NCI-H69 (cell line): ENCODE measurements around the gene GALNT18.
"Not testable (repeated sequence)": the region's sequence is repeated elsewhere in the genome, so short reads cannot be mapped to it uniquely, and the experiment has no call there.

ENCODE experiments used
- DNase-seq: peaks from one replicate; lab custom pipeline; 2025; lab: John Stamatoyannopoulos, UW

The GALNT18 gene

DNA sequence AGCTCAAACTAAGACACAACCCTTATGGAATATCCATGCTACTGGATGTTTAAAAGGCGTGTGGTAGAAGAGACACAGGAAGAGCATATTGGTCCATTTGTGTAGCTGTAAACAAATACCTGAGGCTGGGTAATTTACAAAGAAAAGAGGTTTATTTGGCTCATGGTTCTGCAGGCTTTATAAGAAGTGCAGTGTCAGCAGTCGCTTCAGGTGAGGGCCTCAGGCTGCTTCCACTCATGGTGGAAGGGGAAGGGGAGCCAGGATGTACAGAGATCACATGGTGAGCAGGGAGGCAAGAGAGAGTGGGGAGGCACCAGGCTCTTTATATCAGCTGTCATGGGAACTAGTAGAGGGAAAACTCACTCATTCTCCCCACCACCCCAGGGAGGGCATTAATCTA lies 237.0 kb downstream of the GALNT18 start:
- no peak for DNase-seq

DNA sequence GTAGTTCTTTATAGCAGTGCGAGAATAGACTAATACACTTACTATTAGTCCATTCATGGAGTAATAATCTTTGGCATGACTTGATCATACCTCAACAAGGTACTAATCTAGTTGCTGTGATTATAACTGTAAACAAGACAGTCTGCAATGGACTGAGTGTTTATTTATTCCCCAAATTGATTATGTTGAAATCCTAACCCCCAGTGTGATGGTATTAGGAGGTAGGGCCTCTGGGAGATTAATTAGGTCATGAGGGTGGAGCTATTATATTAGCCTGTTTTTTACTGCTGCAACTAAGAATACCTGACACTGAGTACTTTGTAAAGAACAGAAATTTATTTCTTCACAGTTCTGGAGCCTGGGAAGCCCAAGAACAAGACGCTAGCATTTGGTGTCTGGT lies 237.8 kb downstream of the GALNT18 start:
- no peak for DNase-seq

DNA sequence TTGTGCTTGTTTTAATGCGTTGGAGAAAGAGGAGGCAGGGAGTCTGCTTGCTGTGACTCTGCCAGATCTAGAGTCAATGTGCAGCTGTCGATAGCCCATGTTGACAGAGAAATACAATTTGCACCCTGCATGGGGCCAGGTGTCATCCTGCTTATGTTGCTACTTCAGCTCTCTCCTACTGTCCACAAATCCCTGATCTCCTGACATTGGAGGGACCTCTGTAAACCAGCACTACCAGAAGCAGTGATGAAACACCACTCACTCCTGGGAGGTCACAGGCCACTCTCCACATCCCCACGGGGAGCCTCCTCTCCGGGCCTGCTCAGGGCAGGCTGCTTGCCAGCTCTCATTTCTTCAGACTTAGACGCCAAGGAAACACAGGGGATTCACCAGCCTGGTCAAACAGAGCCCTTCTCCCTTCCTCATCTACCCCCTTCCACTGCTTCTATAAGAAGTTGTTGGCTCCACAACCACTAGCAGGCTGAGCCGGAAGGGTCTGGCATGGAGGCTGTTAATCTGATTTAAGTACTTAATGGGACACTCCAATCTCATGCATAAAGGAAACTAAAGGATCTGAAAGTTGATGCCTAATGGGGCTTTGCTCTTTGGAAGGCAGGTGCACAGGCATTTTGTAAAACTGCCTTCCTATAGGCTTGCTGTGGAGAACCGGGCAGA lies 238.8 kb downstream of the GALNT18 start:
- DNase-seq, result peak; percentile 80

DNA sequence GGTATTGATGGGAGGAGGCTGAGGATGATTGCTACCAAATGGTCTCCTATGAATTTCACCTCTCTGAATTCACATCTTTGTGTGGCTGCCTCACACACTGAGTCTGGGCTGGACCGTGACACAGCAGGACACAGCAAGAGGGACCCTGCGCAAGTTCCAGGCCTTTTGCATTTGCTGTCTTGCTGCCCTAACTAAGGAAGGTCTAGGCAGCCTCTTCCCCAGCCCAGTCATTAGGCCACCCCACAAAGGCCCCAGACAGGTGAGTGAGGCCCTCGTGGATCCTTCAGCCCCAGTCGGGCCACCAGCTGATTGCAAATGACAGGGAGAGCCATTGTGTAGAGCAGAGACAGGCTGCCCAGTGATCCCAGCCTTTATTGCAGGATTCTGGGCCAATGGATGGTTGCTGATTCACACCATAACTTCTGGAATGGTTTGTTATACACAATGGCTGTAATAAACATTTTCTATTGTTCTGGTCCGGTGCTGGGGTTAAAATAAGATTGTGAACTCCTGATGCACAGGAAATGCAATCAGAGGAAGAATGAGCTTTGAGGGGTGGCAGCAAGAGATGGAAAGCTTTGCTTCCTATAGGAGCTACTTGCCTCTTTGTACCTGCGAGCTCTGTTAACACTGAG lies 240.2 kb downstream of the GALNT18 start:
- no peak for DNase-seq

DNA sequence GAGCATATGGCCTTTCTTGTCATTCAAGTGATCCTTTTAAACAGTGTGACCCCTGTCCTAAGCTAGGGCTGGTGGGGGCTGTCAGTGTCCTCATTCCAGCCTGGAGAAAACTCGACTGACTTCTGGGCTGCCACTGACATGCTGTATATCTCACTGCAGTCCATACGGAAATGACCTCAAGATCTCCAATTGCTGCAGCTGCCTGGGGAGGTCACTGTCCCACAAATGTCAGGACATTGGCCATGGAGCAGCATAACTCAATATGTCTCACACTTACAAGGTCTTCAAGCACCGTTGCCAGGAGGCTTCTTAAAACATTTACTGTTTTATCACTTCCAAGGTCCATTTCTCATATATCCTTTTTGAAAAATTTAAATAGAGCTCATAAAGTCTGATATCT lies 240.9 kb downstream of the GALNT18 start:
- no peak for DNase-seq

DNA sequence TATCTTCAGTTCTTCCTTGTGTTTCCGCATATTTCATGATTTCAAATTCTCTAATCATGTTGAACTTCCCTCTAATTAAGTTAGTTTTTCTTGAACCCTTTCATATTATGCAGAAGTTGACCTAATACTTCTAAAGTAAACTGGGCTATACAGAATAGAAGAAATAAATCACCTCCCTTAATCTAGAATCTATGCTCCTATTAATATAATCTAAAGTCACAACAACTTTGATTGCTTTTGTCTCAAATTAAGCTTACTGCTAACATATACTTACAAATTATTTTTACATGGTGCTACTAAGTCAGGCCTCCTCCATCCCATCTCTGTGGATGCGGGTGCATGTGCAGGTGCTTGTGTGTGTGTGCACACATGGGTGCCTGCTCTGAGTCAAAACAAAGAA lies 241.5 kb downstream of the GALNT18 start:
- no peak for DNase-seq

DNA sequence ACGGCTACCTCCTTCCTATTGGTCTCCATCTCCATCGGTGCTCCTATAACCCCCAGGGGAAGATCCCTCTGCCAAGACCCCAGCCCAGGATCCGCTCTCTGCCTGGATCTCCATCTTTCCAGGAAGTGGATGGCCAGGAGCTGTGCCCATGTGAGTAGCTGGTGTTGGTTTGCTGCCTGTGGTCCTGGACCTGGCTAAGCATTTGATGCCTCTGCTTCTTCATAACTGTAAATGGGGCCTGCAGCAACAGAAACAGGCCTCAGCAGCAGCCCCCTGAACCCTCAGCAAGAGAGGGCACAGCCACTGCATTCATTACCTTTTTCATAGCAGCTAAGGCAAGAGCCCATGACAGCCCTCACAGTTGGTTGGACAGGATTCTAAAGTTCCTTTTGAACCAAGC lies 242.1 kb downstream of the GALNT18 start:
- DNase-seq, result no peak

DNA sequence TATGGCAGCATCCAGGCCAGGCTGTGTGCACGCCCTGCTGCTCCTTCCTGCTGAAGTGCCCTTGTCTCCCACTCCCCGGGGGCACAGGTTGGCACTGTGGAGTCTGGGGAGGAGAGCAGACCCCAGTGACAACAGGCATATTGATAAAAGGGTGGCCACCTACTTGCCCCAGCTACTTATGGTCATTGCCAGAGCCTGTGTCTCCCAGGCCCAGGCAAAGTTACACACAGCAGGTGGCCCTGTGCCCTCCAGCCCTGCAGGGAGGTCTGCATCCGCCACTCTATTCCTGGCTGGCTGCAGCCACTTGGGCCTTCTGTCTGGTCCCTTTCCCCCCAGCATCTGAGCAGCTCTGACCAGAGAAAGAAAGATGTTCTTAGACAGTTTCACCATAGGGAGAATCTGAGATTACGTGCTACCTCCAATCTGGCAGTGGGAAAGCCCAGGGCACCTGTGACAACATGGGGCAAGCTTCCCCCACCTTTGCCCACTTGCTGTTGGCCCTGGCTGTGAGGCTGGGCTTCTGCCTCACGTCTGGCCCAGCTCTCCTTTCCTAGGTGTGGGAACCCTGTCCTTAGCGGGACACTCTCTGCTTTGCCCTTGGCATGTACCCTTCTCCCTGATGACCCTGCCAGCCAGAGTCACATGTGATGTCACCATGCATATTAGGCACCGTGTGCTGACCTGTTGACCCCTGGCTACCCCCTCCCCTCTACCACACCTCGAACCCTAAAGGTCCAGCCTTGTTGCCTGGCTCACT lies 243.4 kb downstream of the GALNT18 start:
- DNase-seq, result no peak

DNA sequence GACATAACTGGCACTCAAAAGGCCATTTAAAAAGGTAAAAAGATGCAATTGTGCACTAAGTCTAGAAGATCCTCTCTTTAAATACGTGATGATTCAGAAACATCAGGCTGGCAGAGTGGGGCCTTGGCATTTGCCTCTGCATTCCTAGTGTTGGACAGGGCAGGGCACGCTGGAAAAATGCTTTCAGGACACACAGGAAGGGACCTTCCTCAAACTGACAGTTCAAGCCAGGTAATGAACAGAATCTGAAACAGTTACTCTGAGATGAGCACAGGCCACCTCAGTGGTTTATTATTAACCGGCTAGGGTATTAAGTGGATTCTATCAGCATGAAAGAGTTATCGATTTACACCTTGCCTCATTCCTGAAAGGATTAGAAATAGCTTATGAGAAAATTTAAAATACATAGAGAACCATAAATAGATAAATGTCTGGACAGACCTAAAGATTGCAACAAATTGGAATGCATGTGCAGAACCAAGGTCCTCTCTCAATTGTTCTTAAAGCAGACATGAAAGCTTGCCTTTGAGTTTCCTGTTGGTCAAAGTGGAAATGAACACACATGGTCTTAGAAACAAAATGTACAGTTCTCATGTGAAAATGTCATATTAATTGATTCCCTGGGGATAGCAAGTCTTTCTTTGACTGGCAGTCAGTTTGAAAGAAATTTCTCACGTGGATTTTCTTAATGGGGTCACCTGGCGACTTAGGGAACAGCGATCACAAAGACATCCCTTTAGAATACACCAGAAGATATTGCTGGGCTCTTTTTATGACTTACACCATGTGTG lies 247.3 kb downstream of the GALNT18 start:
- no peak for DNase-seq

DNA sequence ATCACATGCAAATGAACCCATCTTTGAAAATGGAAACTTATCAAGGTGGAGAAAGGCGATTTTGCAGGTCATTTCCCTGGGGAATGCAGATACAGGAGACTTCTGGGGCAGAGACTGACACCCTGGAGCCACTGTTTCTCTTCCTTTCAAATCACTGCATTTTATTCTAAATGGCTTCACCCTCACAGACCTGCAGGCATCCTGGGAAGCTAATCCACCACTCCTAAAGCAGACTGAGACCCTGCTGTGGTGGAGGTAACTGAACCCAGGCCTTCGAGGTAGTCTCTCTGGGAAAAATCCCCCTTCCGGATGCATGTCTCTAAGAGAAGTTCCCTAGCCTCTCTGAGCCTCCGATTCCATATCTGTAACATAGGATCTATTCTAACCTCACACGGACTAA lies 247.9 kb downstream of the GALNT18 start:
- DNase-seq, result no peak

DNA sequence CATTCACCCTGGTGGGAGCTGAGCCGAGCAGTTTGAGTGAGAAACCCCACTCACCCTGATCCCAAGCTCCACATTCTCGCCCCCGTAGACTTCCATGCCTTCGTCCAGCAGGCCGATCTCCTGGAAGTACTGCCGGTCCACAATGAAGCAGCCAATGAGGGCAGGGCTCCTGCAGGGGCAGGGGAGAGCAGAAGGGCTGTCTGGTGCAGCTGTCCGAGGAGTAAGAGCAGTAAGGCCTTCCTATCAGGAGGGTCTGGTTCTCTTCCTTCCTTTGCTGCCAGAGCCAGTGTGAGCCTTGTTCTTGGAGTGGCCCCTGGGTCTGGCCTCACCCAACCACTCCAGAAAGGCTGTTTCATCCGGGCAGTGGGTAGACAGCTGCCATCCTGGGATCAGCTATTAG lies 249.3 kb downstream of the GALNT18 start:
- no peak for DNase-seq

DNA sequence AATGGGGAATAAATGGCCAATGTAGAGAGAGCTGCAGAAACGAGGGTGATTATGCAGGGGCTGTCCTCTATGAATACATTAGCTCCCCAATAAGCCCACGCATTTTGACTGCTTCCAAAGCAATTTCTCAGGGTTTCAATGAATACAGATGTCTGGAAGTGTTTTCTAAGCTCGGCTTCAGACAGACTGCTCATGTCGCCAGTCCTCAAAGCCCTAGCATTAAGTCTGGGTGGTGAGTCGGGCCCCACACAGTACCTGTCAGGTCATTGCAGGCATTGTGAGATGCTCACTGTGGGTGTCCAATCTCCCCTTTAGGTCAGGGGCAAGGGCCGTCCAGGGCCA lies 250.9 kb downstream of the GALNT18 start:
- DNase-seq, result no peak

DNA sequence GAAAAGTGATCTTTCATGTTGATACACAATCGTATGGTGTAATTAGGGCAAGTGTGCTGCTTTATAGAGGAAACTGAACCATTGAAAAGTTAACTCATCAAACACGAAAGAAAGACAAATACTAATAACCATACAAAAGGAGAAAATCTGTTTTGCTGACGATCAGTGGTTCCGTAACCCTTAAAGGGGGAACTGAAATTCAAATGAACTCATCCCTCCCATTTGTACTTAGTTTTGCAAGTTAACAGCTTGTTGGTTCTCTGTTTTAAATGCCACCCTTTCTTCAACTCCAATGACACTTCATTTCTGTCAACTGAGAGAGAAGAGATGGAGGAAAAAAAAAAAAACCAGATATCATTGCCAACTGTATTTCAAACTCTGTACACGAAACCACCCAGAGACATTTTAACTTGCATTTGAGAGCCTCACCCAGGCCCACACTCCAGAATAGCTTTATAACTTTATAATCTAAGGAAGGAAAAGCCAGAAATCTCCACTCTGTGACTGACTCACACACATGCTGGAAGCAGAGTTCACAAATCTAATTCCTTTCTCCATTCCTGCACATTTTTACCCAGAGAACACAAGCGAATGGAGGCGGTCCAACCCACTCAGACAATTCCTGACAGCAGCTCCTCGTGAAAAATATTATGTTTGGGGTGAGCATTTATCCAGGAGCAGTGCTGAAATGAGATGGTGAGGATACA lies 251.4 kb downstream of the GALNT18 start:
- no peak for DNase-seq

DNA sequence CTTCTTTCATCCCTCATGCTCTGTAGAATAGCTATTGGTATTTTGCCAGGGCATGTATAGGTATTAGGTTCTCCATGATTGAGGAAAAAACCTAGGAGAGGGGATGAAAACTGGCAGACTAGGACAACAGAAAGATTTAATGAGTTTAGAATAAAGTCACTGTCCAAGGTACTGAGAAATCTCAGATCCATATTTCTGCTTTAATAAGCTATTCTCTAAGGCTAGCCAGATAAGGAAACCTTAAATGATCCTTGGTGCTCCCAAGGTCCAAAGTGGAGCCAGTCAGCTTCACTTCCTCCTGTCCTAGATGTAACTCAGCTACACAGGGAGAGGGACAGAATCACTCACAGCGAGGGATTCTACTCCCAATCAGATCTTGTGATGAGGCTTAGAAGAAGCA lies 255.0 kb downstream of the GALNT18 start:
- DNase-seq, result no peak

DNA sequence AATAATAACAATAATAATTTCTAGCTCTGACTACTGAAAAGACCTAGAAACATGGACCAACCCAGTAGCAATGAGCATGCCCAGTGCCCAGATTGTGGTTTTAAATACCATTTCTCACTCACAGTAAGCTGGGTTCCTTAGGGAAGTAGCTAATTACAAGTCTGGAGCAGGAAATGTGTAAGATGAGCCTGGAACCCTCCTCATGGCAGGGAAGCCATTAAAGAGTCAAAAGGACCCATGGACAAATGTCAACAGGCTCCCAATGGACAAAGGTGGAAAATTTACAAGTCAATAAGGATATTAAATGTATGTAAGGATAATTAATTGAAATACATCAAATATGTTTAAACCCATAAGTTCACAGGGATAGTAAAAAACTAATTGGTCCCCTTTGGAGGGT lies 258.1 kb downstream of the GALNT18 start:
- peak; percentile 85 for DNase-seq

DNA sequence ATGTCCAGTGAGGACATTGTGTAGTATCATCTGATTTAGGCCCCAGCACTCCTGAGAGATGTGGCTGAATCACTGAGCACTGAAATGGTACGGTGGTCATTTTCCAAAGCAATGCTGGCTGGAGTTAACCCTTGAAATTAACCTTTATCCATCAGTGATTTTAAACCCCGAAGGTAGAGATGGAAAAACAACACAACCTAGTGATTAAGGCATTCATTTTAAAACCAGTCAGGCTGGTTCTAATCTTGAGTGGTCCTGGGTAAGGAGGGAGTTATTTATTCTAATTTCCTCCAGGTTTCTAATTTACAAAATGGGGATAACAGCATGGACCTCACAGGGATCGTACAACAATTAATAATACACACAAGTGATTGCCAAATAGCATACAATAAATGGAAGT lies 262.2 kb downstream of the GALNT18 start:
- no peak for DNase-seq

DNA sequence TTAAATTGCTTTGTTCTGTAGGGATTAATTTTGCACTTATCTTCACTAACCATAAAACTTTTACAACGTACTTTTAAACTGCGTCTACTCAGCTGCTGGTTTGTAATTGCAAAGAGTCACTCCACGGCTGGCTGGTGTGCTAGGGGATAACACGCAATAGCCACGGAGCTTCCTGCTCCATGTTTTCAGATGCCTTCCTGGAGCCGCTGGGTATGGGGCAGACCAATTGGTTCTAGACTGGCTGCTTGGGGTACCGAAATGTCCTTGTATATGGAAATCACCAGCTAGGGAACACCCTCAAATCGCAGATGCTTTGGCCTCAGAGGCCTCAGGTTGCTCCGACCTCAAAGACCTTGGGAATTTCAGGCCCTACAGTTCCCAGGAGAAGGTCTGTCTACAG lies 265.0 kb downstream of the GALNT18 start:
- no peak for DNase-seq

DNA sequence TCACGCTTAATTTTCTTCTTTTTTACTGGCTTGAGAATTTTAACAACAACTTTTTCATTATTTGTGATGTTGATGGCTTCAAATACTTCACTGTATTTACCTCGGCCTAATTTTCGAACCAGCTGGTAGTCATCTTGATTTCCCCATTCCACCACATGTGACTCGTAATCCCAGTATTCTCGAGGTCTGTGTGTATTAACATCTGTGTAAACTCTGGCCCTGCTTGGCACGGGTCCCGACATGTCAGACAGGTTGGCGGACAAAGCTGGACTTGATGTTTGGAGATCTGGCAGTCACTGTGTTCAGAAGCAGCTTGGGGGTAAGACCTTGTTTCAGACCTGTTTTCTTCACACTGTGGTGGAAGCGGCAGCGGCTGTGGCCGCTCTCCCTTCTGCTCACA lies 268.9 kb downstream of the GALNT18 start, which contains the start of gene CSNK2A3:
Gene CSNK2A3 (minus strand): TSS at position 373 of the 400 bp plus-strand sequence. CDS start 131 bp downstream, at position 242.
- DNase-seq, result not testable (repeated sequence)

DNA sequence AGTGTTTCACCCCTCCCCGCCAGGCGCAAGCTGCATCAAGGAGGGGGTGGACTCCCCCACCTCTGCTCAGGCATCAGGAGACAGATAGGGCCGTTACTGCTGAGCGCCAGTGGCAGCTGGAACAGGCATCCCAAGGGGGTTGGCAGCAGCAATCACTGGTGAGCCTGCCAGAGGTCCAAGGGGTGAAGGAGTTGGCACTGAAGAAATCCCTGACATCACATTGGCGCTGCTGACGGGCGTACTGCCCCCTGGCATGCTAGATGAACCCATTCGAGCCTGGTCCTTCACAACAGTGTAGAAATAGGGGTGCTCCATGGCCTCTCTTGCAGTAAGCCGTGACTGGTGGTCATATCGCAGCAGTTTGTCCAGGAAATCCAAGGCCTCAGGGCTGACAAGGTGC lies 270.0 kb downstream of the GALNT18 start:
- not testable (repeated sequence) for DNase-seq

DNA sequence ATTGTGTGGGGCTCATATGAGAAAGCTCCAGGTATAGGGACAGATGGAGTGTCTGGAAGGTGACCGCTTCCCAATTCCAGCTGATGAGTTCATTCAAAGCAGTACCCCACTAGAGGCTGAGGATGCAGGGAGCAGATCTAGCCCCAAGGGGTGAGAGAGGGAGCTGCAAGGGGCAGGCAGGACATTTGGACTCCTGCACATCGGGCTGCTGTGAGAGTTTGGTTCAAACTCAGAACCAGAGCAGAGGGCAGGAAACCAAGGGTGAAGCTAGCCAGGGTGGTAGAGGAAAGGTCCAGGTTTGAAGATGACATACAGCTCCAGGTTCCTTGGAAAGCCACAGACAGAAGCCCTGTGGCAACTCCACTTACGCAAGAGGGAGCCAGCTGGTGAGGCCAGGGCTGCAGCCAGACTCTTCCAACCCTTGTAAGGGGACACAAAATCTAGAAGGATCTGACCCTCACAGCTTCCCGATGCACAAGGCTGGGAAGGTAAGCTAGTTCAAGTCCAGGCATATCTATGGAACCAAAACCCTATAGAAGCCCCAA lies 270.7 kb downstream of the GALNT18 start:
- DNase-seq, result no peak

DNA sequence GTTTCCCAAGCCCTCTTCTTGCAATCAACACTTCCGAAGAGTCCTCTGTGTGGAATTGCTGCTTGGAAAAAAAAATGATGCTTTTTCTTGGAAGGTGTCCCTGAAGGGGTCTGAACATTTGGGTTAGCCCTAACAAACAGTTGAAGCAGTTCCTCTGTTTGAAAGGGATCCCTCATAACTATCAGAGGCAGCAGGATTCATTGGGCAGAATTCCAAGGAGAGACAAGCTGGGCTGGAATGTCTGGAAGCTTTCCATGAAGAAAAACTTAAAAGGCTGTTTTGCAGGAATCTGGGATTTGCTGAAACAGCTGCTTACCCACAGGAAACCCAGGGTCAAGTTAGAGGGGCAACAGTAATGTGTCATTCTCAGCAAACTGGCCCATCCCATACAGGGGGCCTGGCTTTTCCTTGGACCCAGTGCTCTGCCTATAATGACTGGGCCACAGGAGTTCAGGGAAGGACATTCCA lies 271.9 kb downstream of the GALNT18 start:
- DNase-seq, result peak; percentile 47
